Smooth muscle cell (in vitro differentiated cells): ENCODE data around the gene SUOX. TPM values are rescaled to one million over a fixed set of nuclear protein-coding genes. Genes with fewer than 3 reads are reported as not detected.

ENCODE experiments used
- DNase-seq: peaks from one replicate; lab custom pipeline; 2025; ENCODE audit not compliant: unreplicated experiment; lab: John Stamatoyannopoulos, UW
- H2AFZ ChIP-seq: fragments of 200-600 bp; sonication (generic); 2 replicates; pipeline ENCODE4 v1.6.0; 2016; ENCODE audit warnings: antibody characterized with exemption, low read depth, mild to moderate bottlenecking
- H3F3A ChIP-seq: fragments of 200-600 bp; sonication (generic); 2 replicates; pipeline ENCODE4 v1.6.0; 2017; ENCODE audit warnings: antibody characterized with exemption, low read depth
- H3K27ac ChIP-seq: fragments of 200-600 bp; sonication (generic); 2 replicates; pipeline ENCODE4 v1.5.1; 2016; ENCODE audit warnings: low read depth, mild to moderate bottlenecking
- H3K27me3 ChIP-seq: fragments of 200-600 bp; sonication (generic); 2 replicates; pipeline ENCODE4 v1.6.1; 2016; ENCODE audit warnings: low read depth, mild to moderate bottlenecking
- H3K36me3 ChIP-seq: fragments of 200-600 bp; sonication (generic); 2 replicates; pipeline ENCODE4 v1.5.1; 2016; ENCODE audit warnings: low read depth
- H3K4me1 ChIP-seq: fragments of 200-600 bp; sonication (generic); 2 replicates; pipeline ENCODE4 v1.5.1; 2016; ENCODE audit warnings: low read depth
- H3K4me2 ChIP-seq: fragments of 200-600 bp; sonication (generic); 2 replicates; pipeline ENCODE4 v1.6.0; 2016; ENCODE audit warnings: mild to moderate bottlenecking
- H3K4me3 ChIP-seq: fragments of 200-600 bp; sonication (generic); 2 replicates; pipeline ENCODE4 v1.5.1; 2016; ENCODE audit warnings: mild to moderate bottlenecking
- H3K79me2 ChIP-seq: fragments of 200-600 bp; sonication (generic); 2 replicates; pipeline ENCODE4 v1.6.0; 2016; ENCODE audit warnings: low read depth, mild to moderate bottlenecking
- H3K9ac ChIP-seq: fragments of 200-600 bp; sonication (generic); 2 replicates; pipeline ENCODE4 v1.6.0; 2016; ENCODE audit warnings: low read depth
- H3K9me3 ChIP-seq: fragments of 200-600 bp; sonication (generic); replicated peaks from 2 replicates; pipeline ENCODE4 v1.5.1; 2016; ENCODE audit warnings: low read depth
- H4K20me1 ChIP-seq: fragments of 200-600 bp; sonication (generic); 2 replicates; pipeline ENCODE4 v1.6.0; 2016; ENCODE audit warnings: low read depth
- WGBS: methylation state at CpG from one replicate; pipeline ENCODE4 v1.1.7; 2016; ENCODE audit warnings: low lambda C conversion rate; 5-methylcytosine and 5-hydroxymethylcytosine counted together
- polyA plus RNA-seq: library from polyadenylated mRNA; unstranded; fragments of >200 nt; fragmentation: Nextera tagmentation; extraction: Ambion mirVana; gene quantifications from 2 replicates; pipeline ENCODE4 v1.2.1, GENCODE V29; 2016
- total RNA-seq: library from RNA; depleted of rRNA; stranded (reverse); fragments of >200 nt; gene quantifications from 2 replicates; pipeline ENCODE4 v1.2.3, GENCODE V29; 2014
- TF ChIP-seq, protein P1 (sequence below): fragments of 200-600 bp; sonication (generic); IDR thresholded peaks from 2 replicates; pipeline ENCODE4 v1.5.1; 2017; ENCODE audit warnings: borderline replicate concordance, mild to moderate bottlenecking, antibody characterized with exemption; ENCODE audit not compliant: insufficient read depth, poor library complexity, severe bottlenecking

The SUOX gene
- total and polyA plus RNA-seq, 2 experiments from 2014 or later, result 12.8 to 19.1 TPM

DNA sequence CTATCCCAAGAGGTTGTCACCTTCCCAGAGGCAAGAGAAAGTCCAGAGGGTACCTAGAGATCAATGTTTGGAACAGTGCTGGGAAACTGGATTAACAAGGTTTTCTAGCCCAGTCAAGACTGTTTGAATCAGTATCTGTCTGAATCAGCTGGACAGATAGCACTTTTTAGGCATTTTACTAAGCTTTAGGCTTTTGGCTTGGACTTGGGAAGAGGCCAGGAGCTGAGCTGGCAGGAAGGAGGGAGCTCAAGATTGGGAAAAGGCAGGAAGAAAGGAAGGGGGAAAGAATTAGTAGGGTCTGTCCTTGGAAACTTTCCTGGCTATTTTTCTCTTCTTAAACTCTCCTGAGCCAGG, 32.1 kb downstream of the SUOX start:
- Histone ChIP-seq H3K27me3 (no peaks in the 10 kb centered on the region), H3K9me3 (no peaks in the 10 kb centered on the region), H3F3A (peaks cover 9% of the 10 kb centered on the region), H3K4me2 (peak overlapping the region; percentile 47), H3K4me3 (no peak overlapping the region), H3K27ac (peak overlapping the region; percentile 66), H2AFZ (no peak overlapping the region), H3K79me2 (no peaks in the 10 kb centered on the region), H4K20me1 (no peaks in the 10 kb centered on the region), H3K36me3 (peaks cover 3% of the 10 kb centered on the region), H3K9ac (no peak overlapping the region), H3K4me1 (peaks cover 4% of the 10 kb centered on the region)
- TF ChIP-seq, protein P1, sequence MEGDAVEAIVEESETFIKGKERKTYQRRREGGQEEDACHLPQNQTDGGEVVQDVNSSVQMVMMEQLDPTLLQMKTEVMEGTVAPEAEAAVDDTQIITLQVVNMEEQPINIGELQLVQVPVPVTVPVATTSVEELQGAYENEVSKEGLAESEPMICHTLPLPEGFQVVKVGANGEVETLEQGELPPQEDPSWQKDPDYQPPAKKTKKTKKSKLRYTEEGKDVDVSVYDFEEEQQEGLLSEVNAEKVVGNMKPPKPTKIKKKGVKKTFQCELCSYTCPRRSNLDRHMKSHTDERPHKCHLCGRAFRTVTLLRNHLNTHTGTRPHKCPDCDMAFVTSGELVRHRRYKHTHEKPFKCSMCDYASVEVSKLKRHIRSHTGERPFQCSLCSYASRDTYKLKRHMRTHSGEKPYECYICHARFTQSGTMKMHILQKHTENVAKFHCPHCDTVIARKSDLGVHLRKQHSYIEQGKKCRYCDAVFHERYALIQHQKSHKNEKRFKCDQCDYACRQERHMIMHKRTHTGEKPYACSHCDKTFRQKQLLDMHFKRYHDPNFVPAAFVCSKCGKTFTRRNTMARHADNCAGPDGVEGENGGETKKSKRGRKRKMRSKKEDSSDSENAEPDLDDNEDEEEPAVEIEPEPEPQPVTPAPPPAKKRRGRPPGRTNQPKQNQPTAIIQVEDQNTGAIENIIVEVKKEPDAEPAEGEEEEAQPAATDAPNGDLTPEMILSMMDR, result no peak
- no peak for DNase-seq

DNA sequence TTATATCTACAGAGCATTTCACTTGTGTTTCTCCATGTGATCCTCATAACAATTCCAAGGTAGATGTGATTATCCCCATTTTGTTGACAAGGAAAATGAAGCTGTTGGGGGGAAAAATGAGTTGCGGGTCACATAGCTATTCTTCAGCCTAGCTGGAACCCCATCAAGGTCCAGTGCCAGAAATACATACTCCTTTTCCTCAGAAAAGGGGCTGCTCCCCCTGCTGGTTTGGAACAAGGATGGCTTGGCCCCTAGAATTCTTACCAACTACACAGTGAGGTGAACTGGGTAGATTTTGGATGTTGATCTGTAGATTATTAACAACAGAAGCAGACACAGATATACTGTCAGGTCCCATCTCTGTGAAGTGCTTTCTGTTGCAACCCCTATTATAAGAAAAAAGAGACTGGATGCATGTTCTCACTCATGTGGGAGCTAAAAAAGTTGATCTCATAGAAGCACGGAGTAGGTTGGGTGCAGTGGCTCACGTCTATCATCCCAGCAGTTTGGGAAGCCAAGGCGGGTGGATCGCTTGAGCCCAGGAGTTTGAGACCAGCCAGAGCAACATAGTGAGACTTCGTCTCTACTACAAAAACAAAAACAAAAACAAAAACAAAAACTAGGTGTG, 32.7 kb downstream of the SUOX start:
- Histone ChIP-seq H2AFZ (no peak overlapping the region), H3F3A (peaks cover 9% of the 10 kb centered on the region), H3K27me3 (no peaks in the 10 kb centered on the region), H3K4me2 (peak overlapping the region; percentile 47), H3K4me1 (peaks cover 4% of the 10 kb centered on the region), H3K9me3 (no peaks in the 10 kb centered on the region), H3K27ac (peak overlapping the region; percentile 66), H3K36me3 (peaks cover 3% of the 10 kb centered on the region), H4K20me1 (no peaks in the 10 kb centered on the region), H3K4me3 (no peak overlapping the region), H3K79me2 (no peaks in the 10 kb centered on the region), H3K9ac (no peak overlapping the region)
- TF ChIP-seq, protein P1, result peak; percentile 68
- no peak for DNase-seq
- WGBS, result 93% methylated on average over 6 of the region's 6 CpGs

- H3K36me3 ChIP-seq, result peaks cover 3% of the 10 kb centered on the region
- H3K9ac ChIP-seq, result no peak overlapping the region
- H3K27ac ChIP-seq, result no peak overlapping the region
- no peaks in the 10 kb centered on the region for H3K9me3 ChIP-seq
- no peak overlapping the region for H2AFZ ChIP-seq
- H3K79me2 ChIP-seq, result no peaks in the 10 kb centered on the region
- no peak overlapping the region for H3K4me2 ChIP-seq
- no peak for DNase-seq
- peaks cover 9% of the 10 kb centered on the region for H3F3A ChIP-seq
- H3K27me3 ChIP-seq, result no peaks in the 10 kb centered on the region
- H3K4me3 ChIP-seq, result no peak overlapping the region
- 63% methylated on average over 1 of the region's 1 CpG for WGBS
- H3K4me1 ChIP-seq, result peaks cover 4% of the 10 kb centered on the region
- TF ChIP-seq, protein P1, result no peak
- no peaks in the 10 kb centered on the region for H4K20me1 ChIP-seq
Measured at GRCh38 chr12:56031987-56032386, 34.9 kb downstream of the SUOX start.

- Histone ChIP-seq H3K4me2 (no peak overlapping the region), H3K9me3 (no peaks in the 10 kb centered on the region), H3K4me1 (no peaks in the 10 kb centered on the region), H3K27me3 (no peaks in the 10 kb centered on the region), H3K79me2 (no peaks in the 10 kb centered on the region), H3K27ac (no peak overlapping the region), H3F3A (no peaks in the 10 kb centered on the region), H2AFZ (no peak overlapping the region), H3K4me3 (no peak overlapping the region), H3K36me3 (peaks cover 3% of the 10 kb centered on the region), H3K9ac (no peak overlapping the region), H4K20me1 (no peaks in the 10 kb centered on the region)
- TF ChIP-seq, protein P1, result no peak
- DNase-seq, result no peak
- 90% methylated on average over 18 of the region's 21 CpGs for WGBS
Measured at GRCh38 chr12:56034586-56035332, 37.7 kb downstream of the SUOX start.
